Ovary (tissue), 3 donors: Measurements from ENCODE around the gene AFG1L.

ENCODE experiments used
- EP300 ChIP-seq: sonication (generic); formaldehyde crosslinking; IDR thresholded peaks from one replicate; pipeline ENCODE4 v1.6.1; 2017; ENCODE audit warnings: antibody characterized with exemption
- POLR2A ChIP-seq: fragments of 450-650 bp; IDR thresholded peaks from one replicate; pipeline ENCODE4 v1.6.1; 2017; ENCODE audit warnings: antibody characterized with exemption, mild to moderate bottlenecking, moderate library complexity
- TF ChIP-seq, protein P1 (sequence below), 3 donors: fragments of 450-650 bp in 2 of 3; fragments of 200-600 bp in 1 of 3; IDR thresholded peaks; one replicate each; pipeline versions ENCODE4 v1.5.1 to v1.8.0; 2016 to 2022; ENCODE audit warnings: antibody characterized with exemption in 3 of 3, mild to moderate bottlenecking in 1 of 3
- donor health status: DM: no; HTN: no; CAD: no.

DNA sequence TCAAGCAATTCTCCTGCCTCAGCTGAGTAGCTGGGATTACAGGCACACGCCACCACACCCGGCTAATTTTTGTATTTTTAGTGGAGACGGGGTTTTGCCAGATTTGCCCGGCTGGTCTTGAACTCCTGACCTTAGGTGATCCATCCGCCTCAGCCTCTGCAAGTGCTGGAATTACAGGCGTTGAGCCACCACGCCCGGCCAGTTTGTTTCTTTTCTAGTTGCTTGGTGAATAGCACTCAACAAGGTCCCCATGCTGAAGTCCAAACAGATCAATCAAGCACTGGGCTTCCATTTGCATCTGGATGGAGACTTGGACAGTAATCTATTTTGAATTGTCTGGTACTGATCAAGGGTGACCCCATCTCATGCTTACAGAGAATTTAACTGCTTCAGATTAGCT, 157.0 kb downstream of the AFG1L start:
- TF ChIP-seq, protein P1, sequence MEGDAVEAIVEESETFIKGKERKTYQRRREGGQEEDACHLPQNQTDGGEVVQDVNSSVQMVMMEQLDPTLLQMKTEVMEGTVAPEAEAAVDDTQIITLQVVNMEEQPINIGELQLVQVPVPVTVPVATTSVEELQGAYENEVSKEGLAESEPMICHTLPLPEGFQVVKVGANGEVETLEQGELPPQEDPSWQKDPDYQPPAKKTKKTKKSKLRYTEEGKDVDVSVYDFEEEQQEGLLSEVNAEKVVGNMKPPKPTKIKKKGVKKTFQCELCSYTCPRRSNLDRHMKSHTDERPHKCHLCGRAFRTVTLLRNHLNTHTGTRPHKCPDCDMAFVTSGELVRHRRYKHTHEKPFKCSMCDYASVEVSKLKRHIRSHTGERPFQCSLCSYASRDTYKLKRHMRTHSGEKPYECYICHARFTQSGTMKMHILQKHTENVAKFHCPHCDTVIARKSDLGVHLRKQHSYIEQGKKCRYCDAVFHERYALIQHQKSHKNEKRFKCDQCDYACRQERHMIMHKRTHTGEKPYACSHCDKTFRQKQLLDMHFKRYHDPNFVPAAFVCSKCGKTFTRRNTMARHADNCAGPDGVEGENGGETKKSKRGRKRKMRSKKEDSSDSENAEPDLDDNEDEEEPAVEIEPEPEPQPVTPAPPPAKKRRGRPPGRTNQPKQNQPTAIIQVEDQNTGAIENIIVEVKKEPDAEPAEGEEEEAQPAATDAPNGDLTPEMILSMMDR (IDR thresholded peaks at IDR 0.05): no peak
- TF ChIP-seq POLR2A (no peak), EP300 (no peak)
